H9 (cell line): Measurements from ENCODE around the gene HACL1. TPM values are rescaled to one million over a fixed set of nuclear protein-coding genes. Genes with fewer than 3 reads are reported as not detected.

Experiments used
- DNase-seq: peaks from one replicate; pipeline ENCODE4 v3.0.0-alpha.2; 2017
- H2AFZ ChIP-seq: one replicate; pipeline ENCODE4 v1.6.1; 2013; ENCODE audit warnings: mild to moderate bottlenecking, low read length, control low read depth, moderate library complexity
- H2AK5ac ChIP-seq: 2 replicates; pipeline ENCODE4 v1.6.1; 2013; ENCODE audit warnings: low read length, control low read depth, mixed read lengths; ENCODE audit not compliant: insufficient read length
- H2BK120ac ChIP-seq: one replicate; pipeline ENCODE4 v1.6.1; 2013; ENCODE audit warnings: low read depth, mild to moderate bottlenecking, low read length, control low read depth, inconsistent platforms; ENCODE audit not compliant: poor library complexity, severe bottlenecking
- H2BK12ac ChIP-seq: 2 replicates; pipeline ENCODE4 v1.6.1; 2013; ENCODE audit warnings: low read length, control low read depth, mixed read lengths, low read depth; ENCODE audit not compliant: insufficient read length
- H2BK15ac ChIP-seq: 2 replicates; pipeline ENCODE4 v1.6.1; 2013; ENCODE audit warnings: low read depth, low read length, control low read depth
- H2BK20ac ChIP-seq: one replicate; pipeline ENCODE4 v1.6.1; 2013; ENCODE audit warnings: low read depth, mild to moderate bottlenecking, low read length, control low read depth, inconsistent platforms; ENCODE audit not compliant: poor library complexity, severe bottlenecking
- H2BK5ac ChIP-seq: 2 replicates; pipeline ENCODE4 v1.6.1; 2013; ENCODE audit warnings: low read length, control low read depth, mixed read lengths; ENCODE audit not compliant: insufficient read length
- H3K14ac ChIP-seq: 2 replicates; pipeline ENCODE4 v1.6.1; 2013; ENCODE audit warnings: low read length, control low read depth; ENCODE audit not compliant: insufficient read depth
- H3K18ac ChIP-seq: 2 replicates; pipeline ENCODE4 v1.6.1; 2013; ENCODE audit warnings: low read depth, mild to moderate bottlenecking, mixed read lengths, low read length, control low read depth; ENCODE audit not compliant: insufficient read length
- H3K23ac ChIP-seq: 2 replicates; pipeline ENCODE4 v1.6.1; 2013; ENCODE audit warnings: low read length, control low read depth, mixed read lengths, low read depth; ENCODE audit not compliant: insufficient read length
- H3K23me2 ChIP-seq: 2 replicates; pipeline ENCODE4 v1.6.1; 2013; ENCODE audit warnings: low read depth, mild to moderate bottlenecking, mixed read lengths, low read length, control low read depth; ENCODE audit not compliant: insufficient read length, poor library complexity, severe bottlenecking
- H3K27ac ChIP-seq: 2 replicates; pipeline ENCODE4 v1.5.1; 2013; ENCODE audit warnings: low read length, control low read depth, mixed read lengths, low read depth; ENCODE audit not compliant: insufficient read length
- H3K27me3 ChIP-seq: 2 replicates; pipeline ENCODE4 v1.6.1; 2013; ENCODE audit warnings: low read length, control low read depth, inconsistent platforms; ENCODE audit not compliant: insufficient read depth
- H3K4ac ChIP-seq: 2 replicates; pipeline ENCODE4 v1.6.1; 2013; ENCODE audit warnings: low read depth, mild to moderate bottlenecking, control low read depth, inconsistent platforms, low read length, moderate library complexity
- H3K4me1 ChIP-seq: 2 replicates; pipeline ENCODE4 v1.6.1; 2013; ENCODE audit warnings: low read length, control low read depth, inconsistent platforms; ENCODE audit not compliant: insufficient read depth
- H3K4me2 ChIP-seq: 2 replicates; pipeline ENCODE4 v1.6.1; 2013; ENCODE audit warnings: low read length, control low read depth, mixed read lengths; ENCODE audit not compliant: insufficient read length, insufficient read depth
- H3K56ac ChIP-seq: 2 replicates; pipeline ENCODE4 v1.6.1; 2013; ENCODE audit warnings: low read depth, mild to moderate bottlenecking, mixed read lengths, low read length, control low read depth; ENCODE audit not compliant: insufficient read length
- H3K79me1 ChIP-seq: 2 replicates; pipeline ENCODE4 v1.6.1; 2013; ENCODE audit warnings: low read depth, mild to moderate bottlenecking, moderate library complexity, low read length, control low read depth, inconsistent platforms; ENCODE audit not compliant: insufficient read depth, poor library complexity, severe bottlenecking
- H3K79me2 ChIP-seq: 2 replicates; pipeline ENCODE4 v1.6.1; 2013; ENCODE audit warnings: low read length, control low read depth, inconsistent platforms; ENCODE audit not compliant: insufficient read depth
- H3K9ac ChIP-seq: 2 replicates; pipeline ENCODE4 v1.6.1; 2013; ENCODE audit warnings: low read length, control low read depth, mixed read lengths; ENCODE audit not compliant: insufficient read length; ENCODE audit errors: extremely low read depth
- H3K9me3 ChIP-seq: one replicate; pipeline ENCODE4 v1.6.1; 2013; ENCODE audit warnings: low read depth, low read length, inconsistent platforms; ENCODE audit not compliant: control insufficient read depth
- H3T11ph ChIP-seq: one replicate; pipeline ENCODE4 v1.6.1; 2013; ENCODE audit warnings: mild to moderate bottlenecking, low read length, control low read depth, inconsistent platforms
- H4K20me1 ChIP-seq: one replicate; pipeline ENCODE4 v1.6.1; 2013; ENCODE audit not compliant: control insufficient read depth, insufficient read length, insufficient read depth
- H4K5ac ChIP-seq: 2 replicates; pipeline ENCODE4 v1.6.1; 2013; ENCODE audit warnings: low read depth, mild to moderate bottlenecking, mixed read lengths, low read length, control low read depth; ENCODE audit not compliant: insufficient read length
- H4K8ac ChIP-seq: replicated peaks from 2 replicates; pipeline ENCODE4 v1.6.1; 2013; ENCODE audit warnings: low read length, control low read depth, mixed read lengths, low read depth; ENCODE audit not compliant: insufficient read length
- H4K91ac ChIP-seq: 2 replicates; pipeline ENCODE4 v1.6.1; 2013; ENCODE audit warnings: low read depth, mild to moderate bottlenecking, moderate library complexity, mixed read lengths, low read length, control low read depth; ENCODE audit not compliant: insufficient read length
- H3K27ac Mint-ChIP-seq, 3 experiments: 2 replicates in 2 of 3; 3 replicates in 1 of 3; pipeline ENCODE4 v1.8.0; 2020 to 2021; ENCODE audit warnings: mixed read lengths in 3 of 3, mild to moderate bottlenecking in 1 of 3, moderate library complexity in 1 of 3
- H3K27me3 Mint-ChIP-seq: 2 replicates; pipeline ENCODE4 v1.8.0; 2021; ENCODE audit warnings: low read depth, mild to moderate bottlenecking, moderate library complexity, mixed read lengths
- H3K36me3 Mint-ChIP-seq, 3 experiments: 2 replicates in 2 of 3; 3 replicates in 1 of 3; pipeline ENCODE4 v1.8.0; 2020 to 2021; ENCODE audit warnings: low read depth in 3 of 3, mixed read lengths in 3 of 3; ENCODE audit not compliant: insufficient read depth in 1 of 3
- H3K4me1 Mint-ChIP-seq, 2 experiments: 2 replicates each; pipeline ENCODE4 v1.8.0; 2020; ENCODE audit warnings: mixed read lengths in 2 of 2
- H3K4me3 Mint-ChIP-seq, 2 experiments: 2 replicates in 1 of 2; 3 replicates in 1 of 2; pipeline ENCODE4 v1.8.0; 2020 to 2021; ENCODE audit warnings: mild to moderate bottlenecking in 2 of 2, mixed read lengths in 2 of 2, moderate library complexity in 1 of 2
- H3K9me3 Mint-ChIP-seq, 2 experiments: 2 replicates in 1 of 2; 3 replicates in 1 of 2; pipeline ENCODE4 v1.8.0; 2020; ENCODE audit warnings: mild to moderate bottlenecking in 2 of 2, mixed read lengths in 2 of 2, moderate library complexity in 1 of 2
- CTCF ChIP-seq: fragments of 200-600 bp; sonication (generic); conservative IDR thresholded peaks from 3 replicates; pipeline ENCODE4 v1.8.0; 2021; ENCODE audit warnings: antibody characterized with exemption, mild to moderate bottlenecking
- WGBS: extraction: QIAGEN DNeasy Blood & Tissue Kit; methylation state at CpG from one replicate; pipeline ENCODE4 v1.1.7; 2013; ENCODE audit warnings: missing lambda C conversion rate, low lambda C conversion rate, mixed read lengths; ENCODE audit not compliant: insufficient read length; ENCODE audit errors: extremely low coverage; 5-methylcytosine and 5-hydroxymethylcytosine counted together
- total RNA-seq: library from RNA; stranded (reverse); gene quantifications from 2 replicates; pipeline ENCODE4 v1.2.1, GENCODE V29; 2021

Gene HACL1
- total RNA-seq, 1 experiment from 2014 or later, result 52.6 TPM

DNA sequence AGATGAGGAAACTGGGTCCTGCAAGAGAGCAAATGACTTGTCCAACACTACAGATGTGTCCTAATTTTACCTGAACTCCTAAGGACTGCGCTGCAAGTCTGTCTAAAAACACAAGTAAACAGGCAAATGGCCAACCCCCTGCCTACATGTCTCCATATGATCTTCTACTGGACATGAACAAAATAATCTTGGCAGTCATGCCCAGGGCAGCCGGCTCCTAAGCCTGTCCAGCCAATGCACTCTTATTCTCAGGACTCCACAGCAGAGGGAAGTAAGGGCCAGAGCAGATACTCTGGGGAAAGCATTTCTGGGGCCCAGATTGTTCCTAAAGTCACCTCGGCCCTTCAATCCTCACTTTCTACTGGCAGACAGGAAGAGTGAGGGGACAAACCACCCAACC lies 90.2 kb downstream of the HACL1 start:
- no peak overlapping the region for H4K91ac ChIP-seq
- no peaks in the 10 kb centered on the region for H3K79me1 ChIP-seq
- H3K27me3 Mint-ChIP-seq, result no peaks in the 10 kb centered on the region
- no peak overlapping the region for H3K27ac Mint-ChIP-seq
- H3K9me3 Mint-ChIP-seq, result no peaks in the 10 kb centered on the region
- DNase-seq, result no peak
- H2BK15ac ChIP-seq, result no peak overlapping the region
- no peaks in the 10 kb centered on the region for H4K20me1 ChIP-seq
- no peak overlapping the region for H3K27ac ChIP-seq
- H3K36me3 Mint-ChIP-seq, result no peaks in the 10 kb centered on the region
- H3K23me2 ChIP-seq, result no peaks in the 10 kb centered on the region
- no peak overlapping the region for H4K8ac ChIP-seq
- H2AK5ac ChIP-seq, result no peak overlapping the region
- H3K4me3 Mint-ChIP-seq, result no peak overlapping the region
- H3K9ac ChIP-seq, result no peak overlapping the region
- no peak for TF ChIP-seq CTCF
- H3K56ac ChIP-seq, result no peak overlapping the region
- H3K4me1 Mint-ChIP-seq, result no peaks in the 10 kb centered on the region; a peak in 1 of 4 replicates
- no peak overlapping the region for H3K4ac ChIP-seq
- H3K4me1 ChIP-seq, result no peaks in the 10 kb centered on the region
- H3K23ac ChIP-seq, result no peak overlapping the region
- H3K14ac ChIP-seq, result no peak overlapping the region
- H2BK12ac ChIP-seq, result no peak overlapping the region
- H3K79me2 ChIP-seq, result no peaks in the 10 kb centered on the region
- no peak overlapping the region for H3K18ac ChIP-seq
- WGBS, result no CpG with 5 or more reads among the region's 3 CpGs
- no peak overlapping the region for H3K4me2 ChIP-seq
- no peak overlapping the region for H2BK20ac ChIP-seq
- H4K5ac ChIP-seq, result no peak overlapping the region
- no peaks in the 10 kb centered on the region for H3K27me3 ChIP-seq
- no peaks in the 10 kb centered on the region for H3K9me3 ChIP-seq
- no peak overlapping the region for H3T11ph ChIP-seq
- H2BK5ac ChIP-seq, result no peak overlapping the region
- H2BK120ac ChIP-seq, result no peak overlapping the region
- no peak overlapping the region for H2AFZ ChIP-seq

Other genes starting within 250 kb of the HACL1 start
- 24.1 and 25.6 TPM in 2 replicates for gene METTL6, start 174.0 kb downstream of the HACL1 start, total RNA-seq
- 34.3 and 37.9 TPM in 2 replicates for gene EAF1, start 174.0 kb downstream of the HACL1 start, total RNA-seq
- gene COLQ, start 79.9 kb downstream of the HACL1 start, total RNA-seq, result 0.61 and 1.1 TPM in 2 replicates
- gene BTD, start 176 bp upstream of the HACL1 start, total RNA-seq, result 21.5 and 23.3 TPM in 2 replicates
- gene ANKRD28, start 196.4 kb upstream of the HACL1 start, total RNA-seq, result 53.8 and 59.0 TPM in 2 replicates